PC-3 (cell line): ENCODE results near the gene KIF18A. TPM values are rescaled to one million over a fixed set of nuclear protein-coding genes. Genes with fewer than 3 reads are reported as not detected.

Experiments used
- ATAC-seq: fragments of 200-7000 bp; cut with Tn5 transposase; 2 replicates; pipeline ENCODE4 v1.9.1; 2020; ENCODE audit warnings: mild to moderate bottlenecking, moderate library complexity
- BruUV-seq: library from RNA; stranded (reverse); fragments of 400-500 nt; replicated peaks from 2 replicates; lab custom pipeline; 2021; lab: Mats Ljungman, UMichigan
- CTCF ChIA-PET: fragments of 300-600 bp; sonication (Branson Sonifier 250); formaldehyde crosslinking; loops from one replicate; lab custom pipeline; 2022; ENCODE audit warnings: antibody characterized with exemption; lab: Charles Lee
- POLR2A ChIA-PET: fragments of 300-600 bp; sonication (Branson Sonifier 250); formaldehyde crosslinking; loops from one replicate; lab custom pipeline; 2022; ENCODE audit warnings: antibody characterized with exemption; ENCODE audit not compliant: unreplicated experiment; lab: Charles Lee
- DNase-seq: peaks from one replicate; pipeline ENCODE4 v3.0.0-alpha.2; 2015
- H2AFZ ChIP-seq: fragments of 300-600 bp; sonication (generic); 2 replicates; pipeline ENCODE4 v1.6.0; 2016; ENCODE audit warnings: antibody characterized with exemption, low read length
- H3F3A ChIP-seq: fragments of 300-600 bp; sonication (generic); one replicate; pipeline ENCODE4 v1.6.0; 2017; ENCODE audit warnings: antibody characterized with exemption, low read length, control low read depth, mild to moderate bottlenecking; ENCODE audit not compliant: unreplicated experiment
- H3K27ac ChIP-seq: fragments of 300-600 bp; sonication (generic); 2 replicates; pipeline ENCODE4 v1.5.1; 2016; ENCODE audit warnings: mild to moderate bottlenecking, low read length
- H3K27me3 ChIP-seq: fragments of 300-600 bp; sonication (generic); 2 replicates; pipeline ENCODE4 v1.6.1; 2016; ENCODE audit warnings: low read length, mixed read lengths
- H3K36me3 ChIP-seq: fragments of 300-600 bp; sonication (generic); 2 replicates; pipeline ENCODE4 v1.6.1; 2016; ENCODE audit warnings: low read depth, mixed run types, low read length, mixed read lengths
- H3K4me1 ChIP-seq: fragments of 300-600 bp; sonication (generic); 2 replicates; pipeline ENCODE4 v1.5.1; 2016; ENCODE audit warnings: low read length; ENCODE audit not compliant: insufficient read depth
- H3K4me2 ChIP-seq: fragments of 300-600 bp; sonication (generic); 2 replicates; pipeline ENCODE4 v1.6.0; 2016; ENCODE audit warnings: low read length
- H3K4me3 ChIP-seq: fragments of 300-600 bp; sonication (generic); 2 replicates; pipeline ENCODE4 v1.5.1; 2016; ENCODE audit warnings: mild to moderate bottlenecking, low read length, mixed read lengths
- H3K79me2 ChIP-seq: fragments of 300-600 bp; sonication (generic); 2 replicates; pipeline ENCODE4 v1.6.1; 2017; ENCODE audit warnings: low read length, mixed read lengths
- H3K9ac ChIP-seq: fragments of 300-600 bp; sonication (generic); 2 replicates; pipeline ENCODE4 v1.6.0; 2016; ENCODE audit warnings: mild to moderate bottlenecking, low read length
- H3K9me2 ChIP-seq: fragments of 300-600 bp; sonication (generic); replicated peaks from 2 replicates; pipeline ENCODE4 v1.6.1; 2016; ENCODE audit warnings: mixed run types, low read length, mixed read lengths
- H3K9me3 ChIP-seq: fragments of 300-600 bp; sonication (generic); 2 replicates; pipeline ENCODE4 v1.6.1; 2016; ENCODE audit warnings: low read length, mixed read lengths
- H4K20me1 ChIP-seq: fragments of 300-600 bp; sonication (generic); 2 replicates; pipeline ENCODE4 v1.6.1; 2016; ENCODE audit warnings: low read length, mixed read lengths
- EZH2 ChIP-seq: fragments of 300-600 bp; sonication (generic); IDR thresholded peaks from one replicate; pipeline ENCODE4 v1.6.1; 2017; ENCODE audit warnings: antibody characterized with exemption, mild to moderate bottlenecking, low read length; ENCODE audit not compliant: unreplicated experiment
- EZH2phosphoT487 ChIP-seq: fragments of 300-600 bp; sonication (generic); IDR thresholded peaks from 2 replicates; pipeline ENCODE4 v1.6.1; 2018; ENCODE audit warnings: mild to moderate bottlenecking, antibody characterized with exemption, low read length, borderline replicate concordance
- intact Hi-C: fragments of 100-400 bp; cut with micrococcal nuclease; formaldehyde crosslinking; loops from 2 replicates; pipeline ENCODE4 v1.9.0; 2023
- microRNA-seq: library from miRNA; unstranded; fragments of <30 nt; microRNA quantifications from one replicate; pipeline ENCODE4 v1.1.0, GENCODE V29; 2020; ENCODE audit not compliant: unreplicated experiment
- total RNA-seq: library from RNA; depleted of rRNA; stranded (reverse); fragments of >200 nt; gene quantifications from 2 replicates; pipeline ENCODE4 v1.2.3, GENCODE V29; 2014; rRNA removed
- TF ChIP-seq, protein P1 (sequence below): fragments of 300-600 bp; sonication (generic); conservative IDR thresholded peaks from 2 replicates; pipeline ENCODE4 v1.5.1; 2017; ENCODE audit warnings: antibody characterized with exemption, low read depth, mild to moderate bottlenecking, low read length

KIF18A gene
- total RNA-seq, 1 experiment from 2014 or later = 15.3 TPM

DNA sequence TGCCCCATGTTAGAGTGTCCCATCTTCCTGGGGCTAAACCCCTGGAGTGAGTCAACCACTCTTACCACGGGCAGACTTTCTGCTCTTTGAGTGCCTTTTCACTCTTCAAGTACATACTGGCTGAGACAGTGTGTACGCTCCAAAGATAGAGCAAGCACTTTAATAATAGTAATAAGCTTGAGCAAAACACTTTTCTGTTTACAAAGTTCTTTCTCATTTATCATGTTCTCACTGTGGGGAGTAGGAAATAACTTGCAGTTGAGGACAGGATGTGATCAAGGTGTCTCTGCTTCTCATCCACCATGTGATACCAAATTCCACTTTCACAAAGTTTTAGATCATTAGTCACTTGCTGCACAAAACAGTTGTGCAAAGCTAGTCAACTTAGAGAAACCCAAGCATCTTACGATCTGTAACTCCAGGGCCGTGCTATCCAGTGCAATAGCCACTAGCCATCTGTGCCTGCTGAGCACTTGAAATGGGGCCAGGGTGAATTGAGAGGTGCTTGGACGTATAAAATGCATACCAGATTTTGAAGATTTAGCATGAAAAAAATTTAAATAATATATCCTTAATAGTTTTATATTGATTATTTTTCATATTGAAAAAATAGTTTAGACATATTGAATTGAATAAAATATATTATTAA lies 135.3 kb downstream of the KIF18A start:
- H3K9me2 ChIP-seq = no peaks in the 10 kb centered on the region
- H3K9ac ChIP-seq = no peak overlapping the region
- intact Hi-C loops = no loop called here
- no peaks in the 10 kb centered on the region for H3K27me3 ChIP-seq
- POLR2A ChIA-PET = interaction anchor here (0.6 kb wide), 1 partner anchor 87 kb away, joined by 3 read pairs; no protein-coding TSS in a partner anchor
- H3K36me3 ChIP-seq = no peaks in the 10 kb centered on the region
- DNase-seq (no peak), ATAC-seq (no peak)
- H3K9me3 ChIP-seq = no peaks in the 10 kb centered on the region
- peaks cover 7% of the 10 kb centered on the region for H3K4me1 ChIP-seq
- H4K20me1 ChIP-seq = no peaks in the 10 kb centered on the region
- TF ChIP-seq, protein P1, sequence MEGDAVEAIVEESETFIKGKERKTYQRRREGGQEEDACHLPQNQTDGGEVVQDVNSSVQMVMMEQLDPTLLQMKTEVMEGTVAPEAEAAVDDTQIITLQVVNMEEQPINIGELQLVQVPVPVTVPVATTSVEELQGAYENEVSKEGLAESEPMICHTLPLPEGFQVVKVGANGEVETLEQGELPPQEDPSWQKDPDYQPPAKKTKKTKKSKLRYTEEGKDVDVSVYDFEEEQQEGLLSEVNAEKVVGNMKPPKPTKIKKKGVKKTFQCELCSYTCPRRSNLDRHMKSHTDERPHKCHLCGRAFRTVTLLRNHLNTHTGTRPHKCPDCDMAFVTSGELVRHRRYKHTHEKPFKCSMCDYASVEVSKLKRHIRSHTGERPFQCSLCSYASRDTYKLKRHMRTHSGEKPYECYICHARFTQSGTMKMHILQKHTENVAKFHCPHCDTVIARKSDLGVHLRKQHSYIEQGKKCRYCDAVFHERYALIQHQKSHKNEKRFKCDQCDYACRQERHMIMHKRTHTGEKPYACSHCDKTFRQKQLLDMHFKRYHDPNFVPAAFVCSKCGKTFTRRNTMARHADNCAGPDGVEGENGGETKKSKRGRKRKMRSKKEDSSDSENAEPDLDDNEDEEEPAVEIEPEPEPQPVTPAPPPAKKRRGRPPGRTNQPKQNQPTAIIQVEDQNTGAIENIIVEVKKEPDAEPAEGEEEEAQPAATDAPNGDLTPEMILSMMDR = no peak
- no peak for TF ChIP-seq EZH2
- no peak for TF ChIP-seq EZH2phosphoT487
- H3K4me3 ChIP-seq = no peak overlapping the region
- CTCF ChIA-PET = no interaction called here
- no TSS peak for BruUV-seq
- H3K27ac ChIP-seq = no peak overlapping the region
- H3K79me2 ChIP-seq = no peaks in the 10 kb centered on the region
- H3F3A ChIP-seq = no peaks in the 10 kb centered on the region
- H2AFZ ChIP-seq = no peak overlapping the region
- H3K4me2 ChIP-seq = no peak overlapping the region

GRCh38 chr11:27971171-27971570 lies 136.8 kb downstream of the KIF18A start:
- DNase-seq (no peak), ATAC-seq (no peak)
- no peaks in the 10 kb centered on the region for H3F3A ChIP-seq
- ChIA-PET POLR2A (no interaction called here), CTCF (no interaction called here)
- no peak overlapping the region for H2AFZ ChIP-seq
- H3K4me1 ChIP-seq = no peaks in the 10 kb centered on the region
- TF ChIP-seq EZH2 (no peak), EZH2phosphoT487 (no peak)
- TF ChIP-seq, protein P1 = no peak
- no peak overlapping the region for H3K4me2 ChIP-seq
- H3K9me3 ChIP-seq = no peaks in the 10 kb centered on the region
- BruUV-seq = no TSS peak
- H4K20me1 ChIP-seq = no peaks in the 10 kb centered on the region
- H3K27me3 ChIP-seq = no peaks in the 10 kb centered on the region
- no peaks in the 10 kb centered on the region for H3K9me2 ChIP-seq
- no peak overlapping the region for H3K9ac ChIP-seq
- no peak overlapping the region for H3K4me3 ChIP-seq
- H3K36me3 ChIP-seq = no peaks in the 10 kb centered on the region
- no peak overlapping the region for H3K27ac ChIP-seq
- intact Hi-C loops = no loop called here
- no peaks in the 10 kb centered on the region for H3K79me2 ChIP-seq

Small RNAs within 50 kb of the gene (microRNA-seq; reads per million reads assigned to microRNA genes)
- not detected for gene MIR610

Other genes starting within 250 kb of the KIF18A start
- 5.8 and 12.4 TPM in 2 replicates for gene METTL15, start 232 bp upstream of the KIF18A start, total RNA-seq